Activated CD4-positive, alpha-beta T cell treated with anti-CD3 and anti-CD28 coated beads for 4 hours (primary cell): ENCODE results near the gene HECTD4.
"Not testable (repeated sequence)": the region's sequence is repeated elsewhere in the genome, so short reads cannot be mapped to it uniquely, and the experiment has no call there.

ENCODE experiments used
- DNase-seq, 2 donors: peaks; one replicate each; pipeline ENCODE4 v3.0.0-alpha.2; 2020

The HECTD4 gene

GRCh38 chr12:112110787-112111662 lies 271.2 kb downstream of the HECTD4 start:
- DNase-seq = not testable (repeated sequence)
